Activated T-cell treated with anti-CD3 and anti-CD28 coated beads for 1 hour (primary cell): ENCODE data around the gene RASSF6.
"Not testable (repeated sequence)": the region's sequence is repeated elsewhere in the genome, so short reads cannot be mapped to it uniquely, and the experiment has no call there.

Experiments
- DNase-seq: peaks from one replicate; pipeline ENCODE4 v3.0.0-alpha.2; 2020; ENCODE audit warnings: low read depth

Gene RASSF6

GRCh38 chr4:73609706-73610105 is 10.5 kb downstream of the RASSF6 start:
- DNase-seq = no peak

GRCh38 chr4:73608689-73609594 is 11.3 kb downstream of the RASSF6 start:
- DNase-seq = no peak

- no peak for DNase-seq
These were observed 12.7 kb downstream of the RASSF6 start for GRCh38 chr4:73607375-73608033.

GRCh38 chr4:73606465-73606974 is 13.7 kb downstream of the RASSF6 start:
- DNase-seq = no peak

- no peak for DNase-seq
These were observed 16.2 kb downstream of the RASSF6 start for GRCh38 chr4:73603854-73604584.

GRCh38 chr4:73603271-73603710 is 16.9 kb downstream of the RASSF6 start:
- DNase-seq = no peak

- no peak for DNase-seq
These were observed 19.3 kb downstream of the RASSF6 start for GRCh38 chr4:73600954-73601353.

GRCh38 chr4:73599182-73599581 is 21.1 kb downstream of the RASSF6 start:
- DNase-seq = no peak

- DNase-seq = no peak
These were observed 22.6 kb downstream of the RASSF6 start for GRCh38 chr4:73597594-73597993.

GRCh38 chr4:73597183-73597582 is 23.1 kb downstream of the RASSF6 start:
- not testable (repeated sequence) for DNase-seq

GRCh38 chr4:73596001-73596400 is 24.2 kb downstream of the RASSF6 start:
- DNase-seq = no peak

GRCh38 chr4:73593631-73594241 is 26.5 kb downstream of the RASSF6 start:
- no peak for DNase-seq

GRCh38 chr4:73589887-73590801 is 30.1 kb downstream of the RASSF6 start:
- DNase-seq = no peak

- DNase-seq = no peak
These were observed 30.9 kb downstream of the RASSF6 start for GRCh38 chr4:73589261-73589847.

- no peak for DNase-seq
These were observed 31.6 kb downstream of the RASSF6 start for GRCh38 chr4:73588613-73589012.

- DNase-seq = no peak
These were observed 33.6 kb downstream of the RASSF6 start for GRCh38 chr4:73586666-73587065.

GRCh38 chr4:73586040-73586439 is 34.2 kb downstream of the RASSF6 start:
- DNase-seq = no peak

GRCh38 chr4:73585345-73585744 is 34.9 kb downstream of the RASSF6 start:
- no peak for DNase-seq

- no peak for DNase-seq
These were observed 36.6 kb downstream of the RASSF6 start for GRCh38 chr4:73583666-73584065.

- no peak for DNase-seq
These were observed 42.9 kb downstream of the RASSF6 start for GRCh38 chr4:73577371-73577770.
